ENCODE data around the gene C10orf120.

Gene C10orf120

GRCh38 chr10:122649903-122650302 is 49.7 kb downstream of the C10orf120 start:
- Histone ChIP-seq H3K4me1 (ENCODE audit: control insufficient read depth, insufficient read depth, low read length) (no peaks in the 10 kb centered on the region), H3K36me3 (ENCODE audit: control insufficient read depth in 2 of 2, insufficient read depth in 1 of 2, low read length in 2 of 2) (no peaks in the 10 kb centered on the region), H3K27ac (ENCODE audit: extremely low read depth, low read depth, low read length) (no peak overlapping the region), H3K9me3 (ENCODE audit: control insufficient read depth, insufficient read depth, low read depth, low read length) (no peaks in the 10 kb centered on the region), H3K4me3 (ENCODE audit: low read depth, low read length) (no peak overlapping the region)
- CTCF ChIA-PET = interaction anchor here (0.6 to 2.5 kb wide), 12 partner anchors 10 to 393 kb away, joined by 3 to 17 read pairs (median 3); a partner anchor contains a TSS
- TF ChIP-seq CTCF (tag by site-specific recombination; IDR thresholded peaks at IDR 0.05) (no peak), ZNF280D (tag by site-specific recombination; IDR thresholded peaks at IDR 0.05) (no peak), ZNF76 (tag by site-specific recombination; IDR thresholded peaks at IDR 0.05; ENCODE audit: borderline replicate concordance, low read depth) (no peak), ZNF148 (tag by site-specific recombination; IDR thresholded peaks at IDR 0.05; ENCODE audit: borderline replicate concordance) (no peak), ZNF324 (tag by site-specific recombination; IDR thresholded peaks at IDR 0.05) (no peak), ZNF560 (tag by site-specific recombination; IDR thresholded peaks at IDR 0.05; ENCODE audit: borderline replicate concordance) (no peak), ZNF175 (tag by site-specific recombination; IDR thresholded peaks at IDR 0.05) (no peak), ZNF777 (tag by site-specific recombination; IDR thresholded peaks at IDR 0.05; ENCODE audit: borderline replicate concordance) (no peak), KLF9 (tag by site-specific recombination; IDR thresholded peaks at IDR 0.05; ENCODE audit: low read depth) (no peak)
- POLR2A ChIA-PET = no interaction called here

- H3K4me3 ChIP-seq (ENCODE audit: low read depth, low read length) = no peak overlapping the region
- ChIA-PET CTCF (interaction anchor here (0.6 to 2.5 kb wide), 34 partner anchors 9 to 394 kb away, joined by 3 to 17 read pairs (median 4); partner anchors contain the start of gene C10orf120), POLR2A (no interaction called here)
- peak; percentile 44 for TF ChIP-seq CTCF (tag by site-specific recombination; IDR thresholded peaks at IDR 0.05)
- peak; percentile 59; the same call in 1 of the 2 replicates for TF ChIP-seq ZNF2 (tag by site-specific recombination; IDR thresholded peaks at IDR 0.05)
- peak; percentile 62 for TF ChIP-seq SCRT2 (tag by site-specific recombination; IDR thresholded peaks at IDR 0.05)
- 0 out of 2 replicates have a peak, but pooled peaks have one; percentile 13 for TF ChIP-seq SCRT1 (tag by site-specific recombination; IDR thresholded peaks at IDR 0.05; ENCODE audit: borderline replicate concordance)
- no peak for TF ChIP-seq ZNF433 (tag by site-specific recombination; IDR thresholded peaks at IDR 0.05; ENCODE audit: low read depth)
- no peak for TF ChIP-seq ZNF571 (tag by site-specific recombination; IDR thresholded peaks at IDR 0.05)
- TF ChIP-seq ZBTB49 (tag by site-specific recombination; IDR thresholded peaks at IDR 0.05; ENCODE audit: low read depth) = no peak
- no peak for TF ChIP-seq ZNF23 (tag by site-specific recombination; IDR thresholded peaks at IDR 0.05; ENCODE audit: borderline replicate concordance)
- TF ChIP-seq ZFP69B (tag by site-specific recombination; IDR thresholded peaks at IDR 0.05) = no peak
- TF ChIP-seq ZNF341 (tag by site-specific recombination; IDR thresholded peaks at IDR 0.05; ENCODE audit: low read depth) = no peak
Measured at GRCh38 chr10:122648599-122649428, 50.8 kb downstream of the C10orf120 start.

More at GRCh38 chr10:122648599-122649428, 50.8 kb downstream of the C10orf120 start:
- Histone ChIP-seq H3K36me3 (ENCODE audit: control insufficient read depth in 2 of 2, insufficient read depth in 1 of 2, low read length in 2 of 2) (no peaks in the 10 kb centered on the region), H3K4me1 (ENCODE audit: control insufficient read depth, insufficient read depth, low read length) (no peaks in the 10 kb centered on the region), H3K27ac (ENCODE audit: extremely low read depth, low read depth, low read length) (no peak overlapping the region), H3K9me3 (ENCODE audit: control insufficient read depth, insufficient read depth, low read depth, low read length) (no peaks in the 10 kb centered on the region)

Measured in HEK293 (cell line).